GM19372 (cell line): ENCODE results near the gene SLC39A11.

Experiments
- ATAC-seq: cut with Tn5 transposase; IDR thresholded peaks from one replicate; pipeline ENCODE4 v1.9.1; 2021; ENCODE audit warnings: mild to moderate bottlenecking, low read depth, moderate library complexity; ENCODE audit not compliant: unreplicated experiment

SLC39A11 gene

GRCh38 chr17:72682605-72683004, 409.9 kb downstream of the SLC39A11 start:
- ATAC-seq = no peak

- no peak for ATAC-seq
Observed at GRCh38 chr17:72681844-72682243, 410.6 kb downstream of the SLC39A11 start.

GRCh38 chr17:72677714-72678390, 414.6 kb downstream of the SLC39A11 start:
- no peak for ATAC-seq

- ATAC-seq = no peak
Observed at GRCh38 chr17:72677108-72677507, 415.4 kb downstream of the SLC39A11 start.

- no peak for ATAC-seq
Observed at GRCh38 chr17:72672729-72673128, 419.8 kb downstream of the SLC39A11 start.

- no peak for ATAC-seq
Observed at GRCh38 chr17:72671016-72671415, 421.5 kb downstream of the SLC39A11 start.

- no peak for ATAC-seq
Observed at GRCh38 chr17:72667096-72668063, 425.1 kb downstream of the SLC39A11 start.

GRCh38 chr17:72665852-72666851, 426.3 kb downstream of the SLC39A11 start:
- ATAC-seq = no peak

- no peak for ATAC-seq
Observed at GRCh38 chr17:72662827-72663190, 429.7 kb downstream of the SLC39A11 start.

- no peak for ATAC-seq
Observed at GRCh38 chr17:72661945-72662826, 430.3 kb downstream of the SLC39A11 start.

- no peak for ATAC-seq
Observed at GRCh38 chr17:72661116-72661944, 431.2 kb downstream of the SLC39A11 start.

- no peak for ATAC-seq
Observed at GRCh38 chr17:72660274-72661115, 432.0 kb downstream of the SLC39A11 start.

- no peak for ATAC-seq
Observed at GRCh38 chr17:72659811-72660210, 432.7 kb downstream of the SLC39A11 start.

- no peak for ATAC-seq
Observed at GRCh38 chr17:72658675-72659074, 433.8 kb downstream of the SLC39A11 start.

GRCh38 chr17:72657467-72658317, 434.8 kb downstream of the SLC39A11 start:
- no peak for ATAC-seq

- no peak for ATAC-seq
Observed at GRCh38 chr17:72656130-72656763, 436.2 kb downstream of the SLC39A11 start.
